Measurements from ENCODE around the gene LRRC2. TPM values are rescaled to one million over a fixed set of nuclear protein-coding genes. Genes with fewer than 3 reads are reported as not detected.

The LRRC2 gene
- total and polyA plus RNA-seq, 2 donors (not counting 1 experiment from before 2014, with no cell fraction given), result 3.8 to 6.0 TPM

GRCh38 chr3:46477756-46478155 lies 88.3 kb downstream of the LRRC2 start:
- Histone ChIP-seq H3K36me3 (ENCODE audit: control insufficient read depth, insufficient read depth, low read length) (no peaks in the 10 kb centered on the region), H3K4me1 (ENCODE audit: control insufficient read depth, extremely low read depth, insufficient read depth, low read length) (no peaks in the 10 kb centered on the region), H3K27me3 (ENCODE audit: control insufficient read depth, insufficient read depth, low read length) (peaks cover 10% of the 10 kb centered on the region), H4K20me1 (ENCODE audit: control insufficient read depth, extremely low read depth, insufficient read depth, low read length) (no peaks in the 10 kb centered on the region), H3K9ac (ENCODE audit: insufficient read depth, low read length) (no peak overlapping the region), H3K9me3 (ENCODE audit: control insufficient read depth, insufficient read depth, low read depth, low read length) (no peaks in the 10 kb centered on the region), H2AFZ (ENCODE audit: low read length) (no peak overlapping the region), H3K4me3 (replicated peaks in 1 of 4; ENCODE audit: control extremely low read depth in 1 of 4, insufficient read depth in 1 of 4, low read depth in 3 of 4, low read length in 4 of 4) (no peak overlapping the region), H3K27ac (ENCODE audit: insufficient read depth, low read length) (no peak overlapping the region), H3K4me2 (ENCODE audit: extremely low read depth, insufficient read depth, low read length) (no peak overlapping the region), H3K79me2 (ENCODE audit: control insufficient read depth, insufficient read depth, low read length) (no peaks in the 10 kb centered on the region)
- TF ChIP-seq EZH2 (IDR thresholded peaks at IDR 0.05; ENCODE audit: low read length, missing control alignments) (no peak), CTCF (conservative IDR thresholded peaks at IDR 0.05 in 1 of 2, IDR thresholded peaks at IDR 0.05 in 1 of 2; ENCODE audit: low read depth in 1 of 2, low read length in 2 of 2) (no peak)
- DNase-seq (ENCODE audit: low read depth in 2 of 2), result no peak

DNA sequence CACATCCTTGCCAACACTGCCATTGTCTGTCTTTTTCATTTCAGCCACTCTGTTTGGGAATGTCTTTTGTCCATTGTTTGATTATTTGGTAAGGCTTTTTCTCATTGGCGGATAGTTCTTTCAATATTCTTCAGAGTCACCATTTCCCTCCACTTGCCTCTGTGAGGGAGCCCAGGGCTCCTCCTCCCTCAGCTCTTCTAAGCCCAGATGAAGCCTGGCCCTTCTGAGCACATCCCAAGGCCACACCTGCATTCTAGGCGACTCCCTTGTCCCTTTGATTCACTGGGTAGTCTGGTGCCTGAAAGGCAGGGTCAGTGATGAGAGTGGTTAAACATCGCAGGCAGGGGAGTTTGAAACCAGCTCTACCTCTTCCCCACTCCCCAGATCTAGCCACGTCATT lies 89.0 kb downstream of the LRRC2 start:
- H3K9ac ChIP-seq (ENCODE audit: insufficient read depth, low read length), result no peak overlapping the region
- no peaks in the 10 kb centered on the region for H4K20me1 ChIP-seq (ENCODE audit: control insufficient read depth, extremely low read depth, insufficient read depth, low read length)
- no peaks in the 10 kb centered on the region for H3K9me3 ChIP-seq (ENCODE audit: control insufficient read depth, insufficient read depth, low read depth, low read length)
- no peak for DNase-seq (ENCODE audit: low read depth in 2 of 2)
- H2AFZ ChIP-seq (ENCODE audit: low read length), result no peak overlapping the region
- H3K4me3 ChIP-seq (replicated peaks in 1 of 4; ENCODE audit: control extremely low read depth in 1 of 4, insufficient read depth in 1 of 4, low read depth in 3 of 4, low read length in 4 of 4), result no peak overlapping the region
- TF ChIP-seq CTCF (conservative IDR thresholded peaks at IDR 0.05 in 1 of 2, IDR thresholded peaks at IDR 0.05 in 1 of 2; ENCODE audit: low read depth in 1 of 2, low read length in 2 of 2), result no peak
- no peak for TF ChIP-seq EZH2 (IDR thresholded peaks at IDR 0.05; ENCODE audit: low read length, missing control alignments)
- no peak overlapping the region for H3K27ac ChIP-seq (ENCODE audit: insufficient read depth, low read length)
- no peaks in the 10 kb centered on the region for H3K4me1 ChIP-seq (ENCODE audit: control insufficient read depth, extremely low read depth, insufficient read depth, low read length)
- no peaks in the 10 kb centered on the region for H3K36me3 ChIP-seq (ENCODE audit: control insufficient read depth, insufficient read depth, low read length)
- H3K4me2 ChIP-seq (ENCODE audit: extremely low read depth, insufficient read depth, low read length), result no peak overlapping the region
- peaks cover 14% of the 10 kb centered on the region for H3K27me3 ChIP-seq (ENCODE audit: control insufficient read depth, insufficient read depth, low read length)
- no peaks in the 10 kb centered on the region for H3K79me2 ChIP-seq (ENCODE audit: control insufficient read depth, insufficient read depth, low read length)

GRCh38 chr3:46472736-46473135 lies 93.4 kb downstream of the LRRC2 start:
- no peaks in the 10 kb centered on the region for H3K36me3 ChIP-seq (ENCODE audit: control insufficient read depth, insufficient read depth, low read length)
- H3K4me1 ChIP-seq (ENCODE audit: control insufficient read depth, extremely low read depth, insufficient read depth, low read length), result no peaks in the 10 kb centered on the region
- DNase-seq (ENCODE audit: low read depth in 2 of 2), result no peak
- TF ChIP-seq EZH2 (IDR thresholded peaks at IDR 0.05; ENCODE audit: low read length, missing control alignments), result no peak
- TF ChIP-seq CTCF (conservative IDR thresholded peaks at IDR 0.05 in 1 of 2, IDR thresholded peaks at IDR 0.05 in 1 of 2; ENCODE audit: low read depth in 1 of 2, low read length in 2 of 2), result no peak
- no peak overlapping the region for H2AFZ ChIP-seq (ENCODE audit: low read length)
- H3K27me3 ChIP-seq (ENCODE audit: control insufficient read depth, insufficient read depth, low read length), result peaks cover 20% of the 10 kb centered on the region
- H3K27ac ChIP-seq (ENCODE audit: insufficient read depth, low read length), result no peak overlapping the region
- H4K20me1 ChIP-seq (ENCODE audit: control insufficient read depth, extremely low read depth, insufficient read depth, low read length), result no peaks in the 10 kb centered on the region
- no peak overlapping the region for H3K9ac ChIP-seq (ENCODE audit: insufficient read depth, low read length)
- H3K79me2 ChIP-seq (ENCODE audit: control insufficient read depth, insufficient read depth, low read length), result no peaks in the 10 kb centered on the region
- H3K4me3 ChIP-seq (replicated peaks in 1 of 4; ENCODE audit: control extremely low read depth in 1 of 4, insufficient read depth in 1 of 4, low read depth in 3 of 4, low read length in 4 of 4), result no peak overlapping the region
- no peaks in the 10 kb centered on the region for H3K9me3 ChIP-seq (ENCODE audit: control insufficient read depth, insufficient read depth, low read depth, low read length)
- H3K4me2 ChIP-seq (ENCODE audit: extremely low read depth, insufficient read depth, low read length), result no peak overlapping the region
